HG03097 (cell line): ENCODE data around the gene MAPK11.

Source experiments
- ATAC-seq: cut with Tn5 transposase; IDR thresholded peaks from one replicate; pipeline ENCODE4 v1.9.1; 2021; ENCODE audit not compliant: unreplicated experiment, low FRiP score

MAPK11 gene

GRCh38 chr22:50296658-50297490 lies 26.7 kb upstream of the MAPK11 start:
- no peak for ATAC-seq

- ATAC-seq = no peak
These were observed 24.1 kb upstream of the MAPK11 start for GRCh38 chr22:50294319-50294656.

- no peak for ATAC-seq
These were observed 23.5 kb upstream of the MAPK11 start for GRCh38 chr22:50293441-50294318.

- no peak for ATAC-seq
These were observed 22.7 kb upstream of the MAPK11 start for GRCh38 chr22:50292643-50293440.

GRCh38 chr22:50289942-50290630 lies 19.9 kb upstream of the MAPK11 start:
- no peak for ATAC-seq

- no peak for ATAC-seq
These were observed 19.2 kb upstream of the MAPK11 start for GRCh38 chr22:50289151-50289941.

- ATAC-seq = no peak
These were observed 17.6 kb upstream of the MAPK11 start for GRCh38 chr22:50287731-50288130.

- ATAC-seq = no peak
These were observed 16.6 kb upstream of the MAPK11 start for GRCh38 chr22:50286701-50287318.

- ATAC-seq = no peak
These were observed 16.1 kb upstream of the MAPK11 start for GRCh38 chr22:50286275-50286674.

- ATAC-seq = no peak
These were observed 15.5 kb upstream of the MAPK11 start for GRCh38 chr22:50285568-50286229.

- no peak for ATAC-seq
These were observed 14.3 kb upstream of the MAPK11 start for GRCh38 chr22:50284479-50284878.

- no peak for ATAC-seq
These were observed 13.6 kb upstream of the MAPK11 start for GRCh38 chr22:50283821-50284220.

- ATAC-seq = no peak
These were observed 12.4 kb upstream of the MAPK11 start for GRCh38 chr22:50282361-50283155.

GRCh38 chr22:50281957-50282356 lies 11.8 kb upstream of the MAPK11 start:
- no peak for ATAC-seq

GRCh38 chr22:50281384-50281760 lies 11.2 kb upstream of the MAPK11 start:
- ATAC-seq = no peak

GRCh38 chr22:50280708-50281383 lies 10.7 kb upstream of the MAPK11 start:
- ATAC-seq = no peak

- no peak for ATAC-seq
These were observed 10.0 kb upstream of the MAPK11 start for GRCh38 chr22:50280022-50280707.
